ENCODE data around the gene LRRK1. TPM values are rescaled to one million over a fixed set of nuclear protein-coding genes. Genes with fewer than 3 reads are reported as not detected.

Gene LRRK1
- total and polyA plus RNA-seq, 7 donors: 7.1 to 27.4 (median 10.2) TPM

GRCh38 chr15:100900136-100900794 is 18.9 kb upstream of the LRRK1 start:
- WGBS, 2 donors: 55 to 83% methylated on average over 13 of the region's 13 CpGs
- peak overlapping the region; percentile 3 to 87 (median 78) for H3K27ac ChIP-seq
- no peak for DNase-seq
- TF ChIP-seq POLR2AphosphoS5 (IDR thresholded peaks at IDR 0.05): no peak
- no peak for TF ChIP-seq EP300 (IDR thresholded peaks at IDR 0.05)
- no peak for TF ChIP-seq POLR2A (IDR thresholded peaks at IDR 0.05)
- TF ChIP-seq, protein P1, sequence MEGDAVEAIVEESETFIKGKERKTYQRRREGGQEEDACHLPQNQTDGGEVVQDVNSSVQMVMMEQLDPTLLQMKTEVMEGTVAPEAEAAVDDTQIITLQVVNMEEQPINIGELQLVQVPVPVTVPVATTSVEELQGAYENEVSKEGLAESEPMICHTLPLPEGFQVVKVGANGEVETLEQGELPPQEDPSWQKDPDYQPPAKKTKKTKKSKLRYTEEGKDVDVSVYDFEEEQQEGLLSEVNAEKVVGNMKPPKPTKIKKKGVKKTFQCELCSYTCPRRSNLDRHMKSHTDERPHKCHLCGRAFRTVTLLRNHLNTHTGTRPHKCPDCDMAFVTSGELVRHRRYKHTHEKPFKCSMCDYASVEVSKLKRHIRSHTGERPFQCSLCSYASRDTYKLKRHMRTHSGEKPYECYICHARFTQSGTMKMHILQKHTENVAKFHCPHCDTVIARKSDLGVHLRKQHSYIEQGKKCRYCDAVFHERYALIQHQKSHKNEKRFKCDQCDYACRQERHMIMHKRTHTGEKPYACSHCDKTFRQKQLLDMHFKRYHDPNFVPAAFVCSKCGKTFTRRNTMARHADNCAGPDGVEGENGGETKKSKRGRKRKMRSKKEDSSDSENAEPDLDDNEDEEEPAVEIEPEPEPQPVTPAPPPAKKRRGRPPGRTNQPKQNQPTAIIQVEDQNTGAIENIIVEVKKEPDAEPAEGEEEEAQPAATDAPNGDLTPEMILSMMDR (IDR thresholded peaks at IDR 0.05): no peak
- H3K4me3 ChIP-seq: no peak overlapping the region
- intact Hi-C loops (cut with DNase I): no loop called here
- H3K36me3 ChIP-seq: peaks cover 0 to 9% (median 0%) of the 10 kb centered on the region in 4 donors
- H3K27me3 ChIP-seq: no peaks in the 10 kb centered on the region
- H3K9me3 ChIP-seq: no peaks in the 10 kb centered on the region
- peaks cover 0 to 28% (median 20%) of the 10 kb centered on the region in 4 donors for H3K4me1 ChIP-seq

DNA sequence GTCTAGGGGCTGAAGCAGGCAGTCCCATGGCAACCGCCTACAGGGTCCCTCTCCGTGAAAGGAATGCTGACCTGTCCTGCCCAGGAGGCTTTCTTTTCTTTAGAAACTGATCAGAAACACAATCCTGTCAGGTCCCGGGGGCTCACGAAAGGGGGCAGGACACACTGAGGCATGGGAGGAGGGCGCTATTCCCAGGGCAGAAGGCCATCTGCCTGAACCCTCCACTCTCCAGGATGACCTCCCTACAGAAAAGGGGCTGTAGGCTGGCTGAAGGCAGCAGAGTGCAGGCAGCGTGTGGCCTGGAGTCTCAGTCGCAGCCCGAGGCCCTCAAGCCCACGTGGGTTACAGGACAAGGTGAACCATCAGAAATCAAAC is 18.4 kb upstream of the LRRK1 start:
- DNase-seq: peak; percentile 62
- H3K27me3 ChIP-seq: no peaks in the 10 kb centered on the region
- H3K36me3 ChIP-seq: peaks cover 0 to 5% (median 0%) of the 10 kb centered on the region in 4 donors
- no peaks in the 10 kb centered on the region for H3K9me3 ChIP-seq
- H3K4me3 ChIP-seq: no peak overlapping the region
- intact Hi-C loops (cut with DNase I): no loop called here
- H3K27ac ChIP-seq: peak overlapping the region; percentile 3 to 87 (median 78)
- no peak for TF ChIP-seq POLR2A (IDR thresholded peaks at IDR 0.05)
- TF ChIP-seq POLR2AphosphoS5 (IDR thresholded peaks at IDR 0.05): no peak
- TF ChIP-seq, protein P1 (IDR thresholded peaks at IDR 0.05): no peak
- TF ChIP-seq EP300 (IDR thresholded peaks at IDR 0.05): no peak
- 85 to 86% methylated on average over 9 of the region's 9 CpGs for WGBS, 2 donors
- H3K4me1 ChIP-seq: peaks cover 0 to 28% (median 20%) of the 10 kb centered on the region in 4 donors

DNA sequence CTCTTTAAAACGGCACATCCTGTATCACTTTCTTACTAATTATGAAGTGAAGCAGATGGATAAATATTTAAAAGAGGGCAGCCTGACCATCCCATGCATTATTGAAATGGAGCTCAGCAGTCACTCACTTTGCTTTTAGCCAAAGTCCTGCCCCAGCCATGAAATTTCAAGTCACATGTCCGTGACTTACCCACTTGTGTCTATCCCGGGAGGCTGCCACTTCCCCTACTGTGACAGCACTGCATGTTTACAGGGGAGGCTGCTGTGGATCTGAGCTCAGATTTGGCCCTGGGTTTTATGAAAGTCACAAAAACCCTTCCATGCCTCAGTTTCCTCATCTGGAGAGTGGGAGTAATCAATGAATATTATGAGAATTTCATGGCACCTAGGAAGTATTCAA is 17.9 kb upstream of the LRRK1 start:
- DNase-seq: peak; percentile 61
- H3K4me3 ChIP-seq: no peak overlapping the region
- intact Hi-C loops (cut with DNase I): no loop called here
- no peak for TF ChIP-seq POLR2AphosphoS5 (IDR thresholded peaks at IDR 0.05)
- TF ChIP-seq, protein P1 (IDR thresholded peaks at IDR 0.05): no peak
- no peak for TF ChIP-seq EP300 (IDR thresholded peaks at IDR 0.05)
- no peak for TF ChIP-seq POLR2A (IDR thresholded peaks at IDR 0.05)
- peaks cover 0 to 28% (median 20%) of the 10 kb centered on the region in 4 donors for H3K4me1 ChIP-seq
- 63 to 65% methylated on average over 3 of the region's 3 CpGs for WGBS, 2 donors
- H3K36me3 ChIP-seq: peaks cover 0 to under 1% (median 0%) of the 10 kb centered on the region in 4 donors
- H3K27ac ChIP-seq: peak overlapping the region; percentile 72 to 87 (median 80)
- H3K9me3 ChIP-seq: no peaks in the 10 kb centered on the region
- no peaks in the 10 kb centered on the region for H3K27me3 ChIP-seq

DNA sequence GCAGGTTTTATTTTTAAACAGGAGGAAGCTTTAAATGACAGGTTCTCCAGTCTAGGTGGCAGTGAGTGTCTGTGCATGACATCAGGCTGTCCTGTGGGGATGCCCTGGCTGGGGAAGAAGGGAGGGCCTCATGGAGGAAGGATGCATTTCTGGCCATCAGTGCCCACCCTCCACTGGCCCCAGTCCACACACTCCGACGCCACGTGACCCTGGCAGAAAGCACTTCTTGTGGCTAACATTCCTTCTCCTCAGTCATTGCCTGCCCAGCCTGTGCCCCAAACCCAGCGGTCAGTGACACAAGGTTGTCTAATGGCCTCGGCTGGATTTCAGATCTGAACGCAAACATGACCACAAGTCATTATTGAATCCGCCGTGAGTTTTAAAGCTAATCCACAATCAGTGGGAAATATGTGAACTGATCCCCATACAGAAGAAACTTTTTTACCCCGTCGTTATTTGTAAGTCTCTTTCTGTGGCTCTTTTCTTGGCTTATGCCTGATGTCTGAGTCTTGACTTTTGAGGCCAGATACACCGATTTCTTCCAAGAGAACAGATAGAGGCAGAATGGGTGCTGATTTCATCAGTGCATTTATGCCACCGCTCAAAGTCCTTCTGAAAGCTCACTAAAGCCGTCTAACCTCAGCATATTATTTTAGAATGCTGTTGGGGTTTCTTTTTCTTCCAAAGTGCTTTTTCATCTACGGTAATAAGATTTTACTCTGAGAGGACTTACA is 17.3 kb upstream of the LRRK1 start:
- Histone ChIP-seq H3K36me3 (no peaks in the 10 kb centered on the region), H3K27ac (peak overlapping the region; percentile 72 to 87 (median 80)), H3K4me1 (peaks cover 0 to 28% (median 20%) of the 10 kb centered on the region in 4 donors), H3K27me3 (no peaks in the 10 kb centered on the region), H3K4me3 (peak overlapping the region in 3 of 4 donors; percentile 24 to 34 (median 28)), H3K9me3 (no peaks in the 10 kb centered on the region)
- 55 to 73% methylated on average over 14 of the region's 14 CpGs for WGBS, 2 donors
- intact Hi-C loops (cut with DNase I): no loop called here
- TF ChIP-seq POLR2AphosphoS5 (IDR thresholded peaks at IDR 0.05) (no peak), POLR2A (IDR thresholded peaks at IDR 0.05) (no peak), EP300 (IDR thresholded peaks at IDR 0.05) (no peak)
- TF ChIP-seq, protein P1 (IDR thresholded peaks at IDR 0.05): no peak
- peak; percentile 65 for DNase-seq

Measured in sigmoid colon (tissue), 7 donors.